NCI-H524 (cell line): ENCODE measurements around the gene WDFY4.

Experiments
- DNase-seq, 2 experiments: peaks; one replicate each; lab custom pipeline; 2025; lab: John Stamatoyannopoulos, UW

The WDFY4 gene

GRCh38 chr10:48881937-48882336 lies 197.3 kb downstream of the WDFY4 start:
- DNase-seq, result no peak

DNA sequence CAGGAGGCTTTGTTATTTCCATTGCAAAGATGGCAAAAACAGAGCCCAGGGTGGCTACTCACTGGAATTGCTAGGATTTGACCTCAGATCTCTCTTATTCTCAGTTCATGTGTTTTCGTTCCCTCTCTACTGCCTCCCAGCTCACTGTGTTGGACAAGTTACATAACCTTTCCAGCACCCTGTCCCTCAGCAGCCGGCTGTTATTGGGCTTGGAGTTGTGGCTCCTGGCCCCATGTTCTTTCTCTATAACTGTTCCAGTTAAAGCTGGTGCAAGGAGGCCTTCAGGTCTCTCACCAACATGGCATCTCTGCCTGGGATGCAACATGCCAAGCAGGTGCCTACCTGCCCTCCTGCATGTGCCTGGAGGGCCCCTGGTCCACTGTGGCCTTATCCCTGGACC lies 198.2 kb downstream of the WDFY4 start:
- DNase-seq, result no peak

DNA sequence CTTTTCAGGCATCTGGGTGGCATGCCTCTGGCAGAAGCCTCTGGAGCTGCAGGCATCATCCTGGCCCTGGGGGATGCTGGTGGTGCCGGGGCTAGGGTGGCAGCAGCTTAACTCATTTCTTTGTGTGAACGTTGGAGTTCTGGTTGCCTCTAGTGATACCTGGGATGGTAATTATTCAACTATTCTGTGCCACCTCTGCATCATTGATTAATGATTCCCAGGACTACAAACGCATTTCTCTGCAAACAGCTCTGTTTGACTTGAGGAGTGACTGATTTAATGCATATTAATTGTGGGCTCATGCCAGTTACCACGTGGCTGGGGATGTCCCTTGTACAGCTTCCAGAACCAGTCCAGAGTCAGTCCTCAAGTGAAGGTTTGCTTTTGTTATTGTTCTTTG lies 199.0 kb downstream of the WDFY4 start:
- no peak for DNase-seq

- DNase-seq, result no peak
Measured at GRCh38 chr10:48884179-48885045, 199.7 kb downstream of the WDFY4 start.

DNA sequence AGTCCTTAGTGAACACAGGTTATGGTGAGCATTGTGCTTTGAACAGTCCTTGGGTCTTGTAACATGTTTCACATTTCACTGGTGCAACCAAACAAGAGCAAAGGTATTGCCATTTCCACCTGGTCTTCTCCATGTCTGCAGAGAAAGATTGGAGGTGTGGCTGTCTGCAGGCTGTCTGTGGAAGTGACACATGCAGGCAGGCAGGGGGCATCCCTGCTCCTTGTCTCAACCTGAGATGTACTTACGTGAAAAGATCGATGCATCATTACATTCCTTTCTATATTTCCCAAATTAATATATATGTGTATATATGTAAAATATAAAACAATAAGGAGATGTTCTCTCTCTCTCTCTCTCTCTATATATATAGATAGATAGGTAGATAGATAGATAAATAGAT lies 200.7 kb downstream of the WDFY4 start:
- DNase-seq, result peak in 1 of 2 experiments; percentile 2

GRCh38 chr10:48887982-48888381 lies 203.3 kb downstream of the WDFY4 start:
- DNase-seq, result no peak

GRCh38 chr10:48890888-48891850 lies 206.5 kb downstream of the WDFY4 start:
- DNase-seq, result no peak

- no peak for DNase-seq
Measured at GRCh38 chr10:48894911-48895802, 210.5 kb downstream of the WDFY4 start.

GRCh38 chr10:48895803-48896195 lies 211.1 kb downstream of the WDFY4 start:
- DNase-seq, result no peak

DNA sequence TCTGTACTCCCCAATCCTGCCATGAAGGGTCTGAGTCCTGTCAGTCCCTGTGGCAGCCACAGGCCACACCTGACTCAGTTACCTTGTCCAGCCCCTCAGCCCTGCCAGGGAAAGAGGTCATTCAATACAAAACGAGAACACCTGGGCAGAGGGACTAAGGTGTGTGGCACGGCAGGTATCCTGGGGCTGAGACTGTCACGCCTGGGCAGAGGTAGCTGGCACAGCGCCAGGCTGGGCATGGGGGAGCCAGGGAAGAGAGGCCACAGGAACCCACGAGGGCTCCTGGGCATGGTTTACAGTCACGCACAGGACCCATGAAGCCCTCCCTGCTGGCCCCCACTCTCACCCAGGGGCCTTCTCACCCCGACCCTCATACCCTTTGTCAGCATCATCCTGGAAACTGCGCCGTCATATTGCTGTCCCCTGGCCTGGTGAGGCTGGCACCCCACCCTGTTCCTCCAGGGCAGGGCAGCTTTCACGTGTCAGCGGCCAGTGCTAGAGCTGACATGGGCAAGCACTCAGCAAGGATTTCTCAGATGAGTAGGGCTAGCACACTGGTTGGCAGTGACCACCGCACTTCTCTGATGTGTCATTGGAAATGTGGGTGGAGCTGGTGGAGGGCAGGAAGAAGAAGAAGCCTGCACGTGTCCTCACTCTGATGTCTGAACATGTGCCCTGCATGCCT lies 212.2 kb downstream of the WDFY4 start:
- DNase-seq, result no peak

DNA sequence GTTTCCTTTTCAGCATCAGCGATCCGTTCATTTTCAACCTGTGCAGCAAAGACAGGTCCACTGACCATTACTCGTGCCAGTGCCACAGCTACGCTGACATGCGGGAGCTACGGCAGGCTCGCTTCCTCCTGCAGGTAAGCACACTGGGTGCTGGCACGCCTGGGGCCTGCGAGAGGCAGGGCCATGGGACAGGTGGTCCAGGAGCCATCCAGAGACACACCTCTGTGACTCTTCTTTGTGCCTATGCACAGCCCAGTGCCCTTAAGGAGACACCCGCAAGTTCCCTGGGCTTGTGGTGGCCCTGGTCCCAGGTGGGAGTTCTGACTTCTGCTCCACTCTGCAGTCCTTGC lies 212.7 kb downstream of the WDFY4 start:
- no peak for DNase-seq

DNA sequence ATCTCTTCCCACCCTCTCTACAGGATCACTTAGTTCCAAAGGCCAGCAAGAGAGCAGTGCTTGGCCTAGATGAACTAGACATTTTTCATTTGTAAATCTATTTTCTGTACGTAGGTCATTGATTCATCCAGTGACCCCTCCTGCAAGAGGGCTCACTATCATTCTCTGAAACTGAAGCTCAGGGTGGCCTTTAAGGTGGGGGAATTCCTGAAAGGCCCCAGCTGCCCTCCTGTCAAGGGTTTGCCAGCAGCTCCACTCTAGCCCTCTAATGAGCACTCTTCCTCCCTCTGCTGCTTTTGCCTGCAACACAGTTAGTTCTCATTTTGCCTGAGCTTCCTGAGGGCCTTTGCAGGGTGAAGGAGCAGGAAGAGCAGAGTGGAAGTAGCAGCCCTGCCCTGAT lies 213.8 kb downstream of the WDFY4 start:
- no peak for DNase-seq

GRCh38 chr10:48899781-48900180 lies 215.1 kb downstream of the WDFY4 start:
- no peak for DNase-seq

DNA sequence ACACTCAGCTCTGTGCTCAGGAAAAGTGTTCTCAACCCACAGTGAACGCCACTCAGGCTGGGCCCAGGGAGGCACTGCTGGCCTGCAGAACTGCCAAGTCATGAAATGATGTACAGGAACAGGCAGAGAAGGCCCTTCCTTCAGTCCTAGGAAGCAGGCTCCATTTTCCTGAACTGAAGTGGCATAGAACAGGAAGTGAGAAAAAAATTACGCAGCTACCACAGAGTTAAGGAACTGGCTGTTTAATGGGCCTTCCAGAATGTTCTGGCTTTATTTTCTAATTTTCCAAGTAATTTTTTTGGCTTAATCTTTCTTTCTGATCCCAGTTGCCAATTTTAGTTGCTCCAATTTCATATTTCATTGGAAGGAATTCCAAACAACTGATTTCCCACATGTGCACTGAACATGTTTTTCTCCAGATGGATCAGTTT lies 215.7 kb downstream of the WDFY4 start:
- no peak for DNase-seq

DNA sequence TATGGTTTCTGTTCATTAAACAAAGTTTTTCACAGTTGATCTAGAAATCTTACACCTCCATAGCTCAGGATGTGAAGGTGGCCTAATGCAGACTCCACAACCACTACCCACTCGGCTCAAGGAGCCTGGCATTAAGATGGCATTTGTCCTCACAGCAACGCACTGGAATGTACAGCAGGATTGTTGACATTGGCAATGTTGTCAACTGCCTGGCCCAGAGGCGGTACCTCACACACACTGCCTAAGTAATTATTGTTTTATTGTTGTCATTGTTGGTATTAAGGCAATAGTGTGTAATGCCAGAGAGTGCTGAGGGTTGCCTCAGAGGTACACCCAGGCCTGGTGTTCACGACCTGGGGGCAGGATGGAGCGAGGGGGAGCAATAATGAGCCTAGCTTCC lies 216.6 kb downstream of the WDFY4 start:
- DNase-seq, result no peak

DNA sequence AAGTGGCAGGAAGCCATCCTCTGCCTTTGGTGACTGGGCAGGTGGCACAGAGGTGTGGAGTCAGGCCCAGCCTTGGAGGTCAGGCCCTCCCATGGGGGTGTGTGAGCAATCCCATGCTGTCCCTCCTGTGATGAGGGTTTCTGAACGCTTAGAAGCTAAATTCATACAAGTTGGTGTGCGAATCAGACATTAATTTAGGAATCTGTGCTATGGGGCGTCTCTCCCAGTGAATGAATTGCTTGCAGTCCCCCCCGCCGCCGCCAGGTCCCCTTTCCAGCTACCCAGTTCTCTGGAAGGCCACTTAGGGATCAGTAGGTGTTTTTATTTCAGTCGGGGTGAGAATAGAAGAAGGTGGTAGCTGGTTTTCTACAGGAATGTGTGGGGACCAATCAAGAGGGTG lies 217.4 kb downstream of the WDFY4 start:
- no peak for DNase-seq

- DNase-seq, result no peak
Measured at GRCh38 chr10:48903151-48903550, 218.5 kb downstream of the WDFY4 start.

- DNase-seq, result no peak
Measured at GRCh38 chr10:48904861-48905260, 220.2 kb downstream of the WDFY4 start.

DNA sequence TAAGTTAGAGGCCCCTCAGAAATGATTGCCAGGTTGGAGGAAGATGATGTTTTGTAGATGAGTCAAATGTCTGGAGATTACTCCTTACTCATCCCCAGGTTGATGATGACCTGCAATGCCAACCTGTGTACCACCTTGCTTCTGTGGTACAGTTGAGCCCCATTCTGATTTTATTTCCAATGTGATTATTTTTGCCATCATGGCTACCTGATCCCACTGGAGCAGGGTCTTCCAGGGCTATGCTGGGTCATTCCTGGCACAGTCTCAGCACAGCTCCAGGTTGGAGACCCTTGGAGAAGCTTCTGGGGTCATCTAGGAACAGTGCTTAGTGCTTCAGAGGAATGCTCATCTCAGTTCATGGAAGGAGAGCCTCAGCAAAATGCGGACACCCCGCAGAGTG lies 220.6 kb downstream of the WDFY4 start:
- no peak for DNase-seq

DNA sequence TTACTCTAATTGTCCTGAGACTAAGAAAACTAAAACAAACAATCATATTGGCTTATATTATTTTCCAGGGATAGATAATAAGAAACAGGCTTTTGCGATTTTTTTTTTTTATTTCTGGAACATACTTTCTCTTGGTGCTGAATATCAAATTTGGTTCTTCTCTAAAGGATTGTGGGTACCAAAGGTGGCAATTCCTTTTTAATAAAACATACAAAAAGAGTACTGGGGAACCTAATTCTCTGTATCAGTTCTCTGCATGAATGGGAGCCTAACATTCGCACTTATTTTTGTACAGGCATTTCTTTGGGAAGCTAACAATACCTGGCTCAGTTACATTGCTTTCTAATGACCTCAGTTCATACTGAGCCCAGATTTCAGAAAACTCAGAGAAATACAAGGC lies 222.2 kb downstream of the WDFY4 start:
- DNase-seq, result no peak

- DNase-seq, result no peak
Measured at GRCh38 chr10:48907730-48908129, 223.1 kb downstream of the WDFY4 start.
